ENCODE measurements around the gene IGSF22. TPM values are rescaled to one million over a fixed set of nuclear protein-coding genes. Genes with fewer than 3 reads are reported as not detected.
A peak's percentile ranks its signal among the peaks of the same experiment; 100 is the strongest.

Gene IGSF22
- total RNA-seq, 4 donors from 2014 or later, result not detected

GRCh38 chr11:18768472-18768901 lies 42.5 kb upstream of the IGSF22 start:
- peak; percentile 64 to 86 for ATAC-seq

GRCh38 chr11:18766015-18766414 lies 40.0 kb upstream of the IGSF22 start:
- Histone ChIP-seq H3K4me1 (no peaks in the 10 kb centered on the region), H3K27me3 (no peaks in the 10 kb centered on the region), H3K36me3 (no peaks in the 10 kb centered on the region), H3K4me3 (no peak overlapping the region), H3K27ac (no peak overlapping the region), H3K9me3 (no peaks in the 10 kb centered on the region)
- TF ChIP-seq, protein P1, sequence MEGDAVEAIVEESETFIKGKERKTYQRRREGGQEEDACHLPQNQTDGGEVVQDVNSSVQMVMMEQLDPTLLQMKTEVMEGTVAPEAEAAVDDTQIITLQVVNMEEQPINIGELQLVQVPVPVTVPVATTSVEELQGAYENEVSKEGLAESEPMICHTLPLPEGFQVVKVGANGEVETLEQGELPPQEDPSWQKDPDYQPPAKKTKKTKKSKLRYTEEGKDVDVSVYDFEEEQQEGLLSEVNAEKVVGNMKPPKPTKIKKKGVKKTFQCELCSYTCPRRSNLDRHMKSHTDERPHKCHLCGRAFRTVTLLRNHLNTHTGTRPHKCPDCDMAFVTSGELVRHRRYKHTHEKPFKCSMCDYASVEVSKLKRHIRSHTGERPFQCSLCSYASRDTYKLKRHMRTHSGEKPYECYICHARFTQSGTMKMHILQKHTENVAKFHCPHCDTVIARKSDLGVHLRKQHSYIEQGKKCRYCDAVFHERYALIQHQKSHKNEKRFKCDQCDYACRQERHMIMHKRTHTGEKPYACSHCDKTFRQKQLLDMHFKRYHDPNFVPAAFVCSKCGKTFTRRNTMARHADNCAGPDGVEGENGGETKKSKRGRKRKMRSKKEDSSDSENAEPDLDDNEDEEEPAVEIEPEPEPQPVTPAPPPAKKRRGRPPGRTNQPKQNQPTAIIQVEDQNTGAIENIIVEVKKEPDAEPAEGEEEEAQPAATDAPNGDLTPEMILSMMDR (IDR thresholded peaks at IDR 0.05 in 4 of 5, conservative IDR thresholded peaks at IDR 0.05 in 1 of 5), result no peak
- TF ChIP-seq POLR2A (IDR thresholded peaks at IDR 0.05), result no peak
- no peak for ATAC-seq
- in situ Hi-C loops (cut with MboI; ENCODE audit: low sequenced_read_pairs in 4 of 4) (no loop called here), intact Hi-C loops (cut with DNase I; ENCODE audit: low total_unique reads) (no loop called here)
- no peak for DNase-seq

More at GRCh38 chr11:18768472-18768901, 42.5 kb upstream of the IGSF22 start:
- no peaks in the 10 kb centered on the region for H3K4me1 ChIP-seq
- DNase-seq, result peak in 1 of 2 donors; percentile 40
- no peaks in the 10 kb centered on the region for H3K9me3 ChIP-seq
- intact Hi-C loops (cut with DNase I; ENCODE audit: low total_unique reads) (no loop called here), in situ Hi-C loops (cut with MboI; ENCODE audit: low sequenced_read_pairs in 4 of 4) (no loop called here)
- no peaks in the 10 kb centered on the region for H3K36me3 ChIP-seq
- TF ChIP-seq, protein P1 (IDR thresholded peaks at IDR 0.05 in 4 of 5, conservative IDR thresholded peaks at IDR 0.05 in 1 of 5), result no peak
- TF ChIP-seq POLR2A (IDR thresholded peaks at IDR 0.05), result no peak
- H3K27ac ChIP-seq, result peak overlapping the region in 1 of 4 donors; percentile 58
- no peak overlapping the region for H3K4me3 ChIP-seq
- H3K27me3 ChIP-seq, result no peaks in the 10 kb centered on the region

- ATAC-seq, result no peak
- TF ChIP-seq, protein P1 (IDR thresholded peaks at IDR 0.05 in 4 of 5, conservative IDR thresholded peaks at IDR 0.05 in 1 of 5), result no peak
- no peak for TF ChIP-seq POLR2A (IDR thresholded peaks at IDR 0.05)
- H3K4me1 ChIP-seq, result no peaks in the 10 kb centered on the region
- no peaks in the 10 kb centered on the region for H3K27me3 ChIP-seq
- H3K4me3 ChIP-seq, result no peak overlapping the region
- H3K36me3 ChIP-seq, result no peaks in the 10 kb centered on the region
- H3K9me3 ChIP-seq, result no peaks in the 10 kb centered on the region
- in situ Hi-C loops (cut with MboI; ENCODE audit: low sequenced_read_pairs in 4 of 4) (no loop called here), intact Hi-C loops (cut with DNase I; ENCODE audit: low total_unique reads) (no loop called here)
- H3K27ac ChIP-seq, result no peak overlapping the region
- DNase-seq, result no peak
Measured at GRCh38 chr11:18765554-18765953, 39.6 kb upstream of the IGSF22 start.

DNA sequence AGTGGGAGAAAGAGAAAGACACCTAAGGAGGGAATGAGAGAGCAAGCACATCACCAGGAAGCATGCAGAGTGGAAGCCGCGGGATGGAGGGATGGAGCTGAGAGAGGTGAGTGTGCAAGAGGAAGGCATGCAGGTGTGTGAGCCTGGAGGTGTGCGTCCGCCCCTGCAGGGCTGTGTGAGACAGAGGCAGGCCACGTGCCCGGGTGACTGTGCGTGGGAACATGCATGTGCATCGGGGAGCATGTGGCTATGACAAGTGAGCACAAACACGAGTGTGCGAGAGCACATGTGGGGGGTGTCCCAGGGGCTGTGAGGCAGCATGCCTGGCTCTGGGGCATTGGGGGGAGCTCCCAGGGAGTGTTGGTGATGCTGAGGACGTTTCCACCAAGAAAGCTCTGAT lies 35.8 kb upstream of the IGSF22 start:
- Histone ChIP-seq H3K36me3 (no peaks in the 10 kb centered on the region), H3K27me3 (no peaks in the 10 kb centered on the region), H3K9me3 (no peaks in the 10 kb centered on the region), H3K4me1 (no peaks in the 10 kb centered on the region), H3K27ac (no peak overlapping the region), H3K4me3 (no peak overlapping the region)
- ATAC-seq (no peak), DNase-seq (no peak)
- intact Hi-C loops (cut with DNase I; ENCODE audit: low total_unique reads) (no loop called here), in situ Hi-C loops (cut with MboI; ENCODE audit: low sequenced_read_pairs in 4 of 4) (no loop called here)
- TF ChIP-seq, protein P1 (IDR thresholded peaks at IDR 0.05 in 4 of 5, conservative IDR thresholded peaks at IDR 0.05 in 1 of 5), result no peak
- TF ChIP-seq POLR2A (IDR thresholded peaks at IDR 0.05), result no peak

- DNase-seq, result no peak
- TF ChIP-seq, protein P1 (IDR thresholded peaks at IDR 0.05 in 4 of 5, conservative IDR thresholded peaks at IDR 0.05 in 1 of 5), result no peak
- no peak for TF ChIP-seq POLR2A (IDR thresholded peaks at IDR 0.05)
- no peaks in the 10 kb centered on the region for H3K36me3 ChIP-seq
- H3K9me3 ChIP-seq, result no peaks in the 10 kb centered on the region
- H3K27ac ChIP-seq, result no peak overlapping the region
- intact Hi-C loops (cut with DNase I; ENCODE audit: low total_unique reads) (no loop called here), in situ Hi-C loops (cut with MboI; ENCODE audit: low sequenced_read_pairs in 4 of 4) (no loop called here)
- no peaks in the 10 kb centered on the region for H3K27me3 ChIP-seq
- H3K4me1 ChIP-seq, result no peaks in the 10 kb centered on the region
- H3K4me3 ChIP-seq, result no peak overlapping the region
- no peak for ATAC-seq
Measured at GRCh38 chr11:18761144-18761543, 35.2 kb upstream of the IGSF22 start.
